Activated naive CD4-positive, alpha-beta T cell treated with anti-CD3 and anti-CD28 coated beads for 36 hours (primary cell): Measurements from ENCODE around the gene SPAAR. TPM values are rescaled to one million over a fixed set of nuclear protein-coding genes. Genes with fewer than 3 reads are reported as not detected.
A peak's percentile ranks its signal among the peaks of the same experiment; 100 is the strongest.

Source experiments
- CTCF ChIA-PET: fragments of 350-600 bp; sonication (Branson Sonifier 250); formaldehyde crosslinking; loops from one replicate; lab custom pipeline; 2021; ENCODE audit warnings: antibody characterized with exemption; lab: Charles Lee
- DNase-seq: peaks from one replicate; pipeline ENCODE4 v3.0.0-alpha.2; 2020
- H3K27ac Mint-ChIP-seq: one replicate; pipeline ENCODE4 v1.8.0; 2021; ENCODE audit warnings: mild to moderate bottlenecking, mixed read lengths
- H3K27me3 Mint-ChIP-seq: one replicate; pipeline ENCODE4 v1.8.0; 2021; ENCODE audit warnings: low read depth, mixed read lengths
- H3K36me3 Mint-ChIP-seq: one replicate; pipeline ENCODE4 v1.8.0; 2021; ENCODE audit warnings: low read depth, mixed read lengths
- H3K4me1 Mint-ChIP-seq: one replicate; pipeline ENCODE4 v1.8.0; 2021; ENCODE audit warnings: low read depth, mixed read lengths
- H3K4me3 Mint-ChIP-seq: one replicate; pipeline ENCODE4 v1.8.0; 2021; ENCODE audit warnings: mild to moderate bottlenecking, moderate library complexity, mixed read lengths
- H3K9me3 Mint-ChIP-seq: one replicate; pipeline ENCODE4 v1.8.0; 2021; ENCODE audit warnings: mixed read lengths
- intact Hi-C: fragments of 100-400 bp; cut with micrococcal nuclease; formaldehyde crosslinking; loops from one replicate; pipeline ENCODE4 v1.15.1; 2023
- total RNA-seq, 2 experiments: library from RNA; stranded (reverse); gene quantifications; one replicate each; pipeline ENCODE4 v1.2.3, GENCODE V29; 2021

Gene SPAAR
- total RNA-seq, 2 experiments from 2014 or later, result not detected

GRCh38 chr9:35905051-35905781 is 4.1 kb upstream of the SPAAR start:
- CTCF ChIA-PET, result interaction anchor here (1.1 to 6.2 kb wide), 5 partner anchors 9 to 118 kb away, joined by 3 to 167 read pairs (median 13); no protein-coding TSS in a partner anchor
- intact Hi-C loops, result no loop called here
- no peaks in the 10 kb centered on the region for H3K9me3 Mint-ChIP-seq
- H3K4me1 Mint-ChIP-seq, result peaks cover 44% of the 10 kb centered on the region
- H3K27ac Mint-ChIP-seq, result no peak overlapping the region
- no peaks in the 10 kb centered on the region for H3K27me3 Mint-ChIP-seq
- no peak overlapping the region for H3K4me3 Mint-ChIP-seq
- DNase-seq, result no peak
- H3K36me3 Mint-ChIP-seq, result no peaks in the 10 kb centered on the region

GRCh38 chr9:35905912-35906679 is 3.2 kb upstream of the SPAAR start, which contains the start of gene HRCT1:
HRCT1 (plus strand) TSS chr9:35906202; CDS start chr9:35906288, 86 bp downstream.
- CTCF ChIA-PET, result interaction anchor here (1.1 to 6.2 kb wide), 4 partner anchors 10 to 117 kb away, joined by 3 to 167 read pairs (median 17); no protein-coding TSS in a partner anchor
- intact Hi-C loops, result no loop called here

GRCh38 chr9:35906923-35907699 is 2.2 kb upstream of the SPAAR start:
- H3K4me3 Mint-ChIP-seq, result no peak overlapping the region
- intact Hi-C loops, result no loop called here
- no peaks in the 10 kb centered on the region for H3K36me3 Mint-ChIP-seq
- H3K27ac Mint-ChIP-seq, result no peak overlapping the region
- CTCF ChIA-PET, result interaction anchor here (2.4 kb wide), 1 partner anchor 38 kb away, joined by 10 read pairs; no protein-coding TSS in a partner anchor
- H3K4me1 Mint-ChIP-seq, result peaks cover 62% of the 10 kb centered on the region
- H3K9me3 Mint-ChIP-seq, result no peaks in the 10 kb centered on the region
- no peaks in the 10 kb centered on the region for H3K27me3 Mint-ChIP-seq
- no peak for DNase-seq

More at GRCh38 chr9:35905912-35906679, 3.2 kb upstream of the SPAAR start, which contains the start of gene HRCT1:
- Mint-ChIP-seq H3K9me3 (no peaks in the 10 kb centered on the region), H3K4me1 (peaks cover 53% of the 10 kb centered on the region), H3K36me3 (no peaks in the 10 kb centered on the region), H3K27ac (no peak within 1 kb of the TSS), H3K4me3 (no peak within 1 kb of the TSS), H3K27me3 (no peaks in the 10 kb centered on the region)
- no peak for DNase-seq

- CTCF ChIA-PET, result interaction anchor here (0.6 to 2.4 kb wide), 2 partner anchors 37 to 296 kb away, joined by 3 to 10 read pairs; no protein-coding TSS in a partner anchor
- H3K27ac Mint-ChIP-seq, result no peak overlapping the region
Observed at GRCh38 chr9:35907711-35908503, 1.4 kb upstream of the SPAAR start.

GRCh38 chr9:35908504-35909125 is 675 bp upstream of the SPAAR start:
- intact Hi-C loops, result no loop called here
- Mint-ChIP-seq H3K36me3 (no peaks in the 10 kb centered on the region), H3K9me3 (no peaks in the 10 kb centered on the region), H3K4me3 (no peak overlapping the region), H3K27ac (no peak overlapping the region), H3K27me3 (no peaks in the 10 kb centered on the region), H3K4me1 (peaks cover 62% of the 10 kb centered on the region)
- CTCF ChIA-PET, result interaction anchor here (0.6 to 2.4 kb wide), 2 partner anchors 36 to 296 kb away, joined by 3 to 10 read pairs; no protein-coding TSS in a partner anchor
- DNase-seq, result no peak

More at GRCh38 chr9:35907711-35908503, 1.4 kb upstream of the SPAAR start:
- Mint-ChIP-seq H3K4me1 (peaks cover 65% of the 10 kb centered on the region), H3K36me3 (no peaks in the 10 kb centered on the region), H3K4me3 (no peak overlapping the region), H3K27me3 (no peaks in the 10 kb centered on the region), H3K9me3 (no peaks in the 10 kb centered on the region)
- intact Hi-C loops, result no loop called here
- peak; percentile 33 for DNase-seq

GRCh38 chr9:35909687-35910612 is 660 bp downstream of the SPAAR start:
- Mint-ChIP-seq H3K4me1 (peaks cover 62% of the 10 kb centered on the region), H3K4me3 (no peak overlapping the region), H3K9me3 (no peaks in the 10 kb centered on the region), H3K27me3 (no peaks in the 10 kb centered on the region), H3K36me3 (no peaks in the 10 kb centered on the region), H3K27ac (no peak overlapping the region)
- intact Hi-C loops, result loop anchor here (5.0 kb wide), 1 partner anchor 97 kb away; no protein-coding TSS in a partner anchor
- CTCF ChIA-PET, result interaction anchor here (0.6 to 3.1 kb wide), 3 partner anchors 35 to 52 kb away, joined by 3 to 23 read pairs (median 10); no protein-coding TSS in a partner anchor
- no peak for DNase-seq

GRCh38 chr9:35910613-35911359 is 1.5 kb downstream of the SPAAR start:
- Mint-ChIP-seq H3K4me3 (no peak overlapping the region), H3K4me1 (peaks cover 59% of the 10 kb centered on the region), H3K36me3 (no peaks in the 10 kb centered on the region), H3K9me3 (no peaks in the 10 kb centered on the region), H3K27me3 (no peaks in the 10 kb centered on the region), H3K27ac (peak overlapping the region; percentile 27)
- intact Hi-C loops, result loop anchor here (5.0 kb wide), 1 partner anchor 97 kb away; no protein-coding TSS in a partner anchor
- CTCF ChIA-PET, result interaction anchor here (0.6 to 3.1 kb wide), 6 partner anchors 7 to 54 kb away, joined by 3 to 23 read pairs (median 4); no protein-coding TSS in a partner anchor
- DNase-seq, result peak; percentile 69

GRCh38 chr9:35911690-35912089 is 2.4 kb downstream of the SPAAR start:
- Mint-ChIP-seq H3K27ac (no peak overlapping the region), H3K9me3 (no peaks in the 10 kb centered on the region), H3K4me1 (peaks cover 54% of the 10 kb centered on the region), H3K36me3 (no peaks in the 10 kb centered on the region), H3K27me3 (no peaks in the 10 kb centered on the region), H3K4me3 (no peak overlapping the region)
- intact Hi-C loops, result loop anchor here (5.0 kb wide), 1 partner anchor 96 kb away; no protein-coding TSS in a partner anchor
- CTCF ChIA-PET, result interaction anchor here (0.5 to 3.1 kb wide), 6 partner anchors 8 to 55 kb away, joined by 3 to 23 read pairs (median 4); no protein-coding TSS in a partner anchor
- DNase-seq, result no peak

GRCh38 chr9:35912791-35913400 is 3.6 kb downstream of the SPAAR start:
- no peaks in the 10 kb centered on the region for H3K9me3 Mint-ChIP-seq
- DNase-seq, result no peak
- no peaks in the 10 kb centered on the region for H3K36me3 Mint-ChIP-seq
- no peak overlapping the region for H3K4me3 Mint-ChIP-seq
- intact Hi-C loops, result loop anchor here (5.0 kb wide), 1 partner anchor 94 kb away; no protein-coding TSS in a partner anchor
- H3K27ac Mint-ChIP-seq, result no peak overlapping the region
- H3K27me3 Mint-ChIP-seq, result no peaks in the 10 kb centered on the region
- H3K4me1 Mint-ChIP-seq, result peaks cover 43% of the 10 kb centered on the region
- CTCF ChIA-PET, result interaction anchor here (0.5 to 3.1 kb wide), 5 partner anchors 10 to 598 kb away, joined by 3 to 23 read pairs (median 3); no protein-coding TSS in a partner anchor
